Suprapubic skin (tissue), 3 donors: ENCODE data around the gene FAM83G.

Source experiments
- CTCF ChIP-seq, 2 donors: fragments of 200-600 bp in 1 of 2; fragments of 450-650 bp in 1 of 2; sonication (generic) in 1 of 2; IDR thresholded peaks; one replicate each; pipeline ENCODE4 v1.5.1; 2016 to 2019; ENCODE audit warnings: antibody characterized with exemption in 2 of 2, mild to moderate bottlenecking in 1 of 2, moderate library complexity in 1 of 2
- EP300 ChIP-seq: sonication (generic); formaldehyde crosslinking; IDR thresholded peaks from one replicate; pipeline ENCODE4 v1.6.1; 2017; ENCODE audit warnings: antibody characterized with exemption

GRCh38 chr17:18956581-18956980 is 48.0 kb downstream of the FAM83G start:
- TF ChIP-seq CTCF (IDR thresholded peaks at IDR 0.05): no peak
- TF ChIP-seq EP300: no peak
